GM12878 (cell line): Measurements from ENCODE around the gene LSR. TPM values are rescaled to one million over a fixed set of nuclear protein-coding genes. Genes with fewer than 3 reads are reported as not detected.

ENCODE experiments used
- ATAC-seq: fragments of 200-7000 bp; cut with Tn5 transposase; 3 replicates; pipeline ENCODE4 v1.9.1; 2020; ENCODE audit warnings: mild to moderate bottlenecking, moderate library complexity
- BruUV-seq: library from RNA; stranded (reverse); fragments of 400-500 nt; replicated peaks from 2 replicates; lab custom pipeline; 2021; lab: Mats Ljungman, UMichigan
- CTCF ChIA-PET: fragments of 300-600 bp; sonication (Branson Sonifier 250); formaldehyde crosslinking; extraction: SDS; loops from one replicate; lab custom pipeline; 2021; ENCODE audit warnings: inconsistent platforms; lab: Yijun Ruan, JAX
- POLR2A ChIA-PET: fragments of 350-600 bp; formaldehyde crosslinking; extraction: SDS; loops from one replicate; lab custom pipeline; 2021; ENCODE audit warnings: inconsistent platforms; lab: Charles Lee
- RAD21 ChIA-PET: fragments of 300-600 bp; sonication (Branson Sonifier 250); formaldehyde crosslinking; loops from one replicate; lab custom pipeline; 2023; ENCODE audit warnings: antibody characterized with exemption; ENCODE audit not compliant: unreplicated experiment; lab: Charles Lee
- SMC1A ChIA-PET: fragments of 300-600 bp; sonication (Branson Sonifier 250); formaldehyde crosslinking; loops from one replicate; lab custom pipeline; 2023; ENCODE audit not compliant: unreplicated experiment, uncharacterized antibody; lab: Charles Lee
- DNase-seq: peaks from one replicate; pipeline ENCODE4 v3.0.0-alpha.2; 2011; ENCODE audit warnings: low read depth, low spot score
- FAIRE-seq: peaks from 3 replicates; lab custom pipeline; 2011; peaks lifted over from hg19 to GRCh38; lab: Jason Lieb, UNC
- H2AFZ ChIP-seq: 2 replicates; pipeline ENCODE4 v1.6.0; 2011; ENCODE audit warnings: low read depth, low read length, control low read depth; ENCODE audit not compliant: control insufficient read depth
- H3K27ac ChIP-seq: 2 replicates; pipeline ENCODE4 v1.5.1; 2011; ENCODE audit warnings: control low read depth; ENCODE audit not compliant: control insufficient read depth, insufficient read depth
- H3K27me3 ChIP-seq, 2 experiments: replicated peaks in 1 of 2; 2 replicates each; pipeline versions ENCODE4 v1.6.0 to v1.6.1; 2011; ENCODE audit warnings: low read length in 1 of 2; ENCODE audit not compliant: control insufficient read depth in 2 of 2, insufficient read depth in 2 of 2
- H3K36me3 ChIP-seq, 2 experiments: 2 replicates each; pipeline ENCODE4 v1.5.1; 2011; ENCODE audit warnings: low read length in 1 of 2; ENCODE audit not compliant: control insufficient read depth in 2 of 2, insufficient read depth in 2 of 2
- H3K4me1 ChIP-seq: 2 replicates; pipeline ENCODE4 v1.6.1; 2011; ENCODE audit warnings: mild to moderate bottlenecking, low read length, moderate library complexity, mixed read lengths; ENCODE audit not compliant: control insufficient read depth, insufficient read depth
- H3K4me2 ChIP-seq: 2 replicates; pipeline ENCODE4 v1.6.0; 2011; ENCODE audit warnings: control low read depth; ENCODE audit not compliant: control insufficient read depth, insufficient read depth
- H3K4me3 ChIP-seq: fragments of 200-600 bp; sonication (generic); 2 replicates; pipeline ENCODE4 v1.5.1; 2016
- H3K79me2 ChIP-seq: 2 replicates; pipeline ENCODE4 v1.6.0; 2011; ENCODE audit warnings: low read length; ENCODE audit not compliant: control insufficient read depth, insufficient read depth
- H3K9ac ChIP-seq: 2 replicates; pipeline ENCODE4 v1.8.0; 2011; ENCODE audit warnings: low read length, control low read depth, mixed read lengths; ENCODE audit not compliant: control insufficient read depth, insufficient read depth
- H3K9me3 ChIP-seq: replicated peaks from 3 replicates; pipeline ENCODE4 v1.5.1; 2011; ENCODE audit warnings: mild to moderate bottlenecking, low read length; ENCODE audit not compliant: control insufficient read depth, insufficient read depth
- H4K20me1 ChIP-seq: 2 replicates; pipeline ENCODE4 v1.6.0; 2011; ENCODE audit not compliant: control insufficient read depth, insufficient read depth
- BHLHE40 ChIP-seq, 2 experiments: fragments of 450-650 bp in 1 of 2; IDR thresholded peaks; 2 replicates each; pipeline ENCODE4 v1.6.1; 2011 to 2017; ENCODE audit warnings: low read depth in 2 of 2, borderline replicate concordance in 1 of 2, improper control_type of control experiment in 1 of 2, low read length in 1 of 2, mild to moderate bottlenecking in 1 of 2
- CREM ChIP-seq: IDR thresholded peaks from 2 replicates; pipeline ENCODE4 v1.6.1; 2014; ENCODE audit warnings: antibody characterized with exemption, low read depth
- ETV6 ChIP-seq, 2 experiments: fragments of 450-650 bp in 1 of 2; IDR thresholded peaks in 1 of 2; conservative IDR thresholded peaks in 1 of 2; 2 replicates each; pipeline ENCODE4 v1.6.1; 2014; ENCODE audit warnings: antibody characterized with exemption in 1 of 2, borderline replicate concordance in 1 of 2, low read depth in 1 of 2, mild to moderate bottlenecking in 1 of 2, moderate library complexity in 1 of 2
- IKZF2 ChIP-seq, 2 experiments: fragments of 450-650 bp; IDR thresholded peaks; 2 replicates each; pipeline ENCODE4 v1.6.1; 2017; ENCODE audit warnings: mild to moderate bottlenecking in 2 of 2, moderate library complexity in 2 of 2
- MEF2B ChIP-seq: fragments of 450-650 bp; IDR thresholded peaks from 2 replicates; pipeline ENCODE4 v1.6.1; 2018; ENCODE audit warnings: mild to moderate bottlenecking, moderate library complexity; ENCODE audit not compliant: partially characterized antibody, poor library complexity, severe bottlenecking
- SMAD5 ChIP-seq: IDR thresholded peaks from 2 replicates; pipeline ENCODE4 v1.6.1; 2016; ENCODE audit warnings: antibody characterized with exemption, low read depth
- SRF ChIP-seq, 2 experiments: IDR thresholded peaks; 2 replicates each; pipeline ENCODE4 v1.6.1; 2011; ENCODE audit warnings: low read depth in 2 of 2, low read length in 2 of 2, mild to moderate bottlenecking in 1 of 2, moderate library complexity in 1 of 2
- SUPT20H ChIP-seq: IDR thresholded peaks from 2 replicates; pipeline ENCODE4 v1.6.1; 2011; ENCODE audit warnings: low read depth, mild to moderate bottlenecking, low read length, moderate library complexity, borderline replicate concordance; ENCODE audit not compliant: control insufficient read depth
- TAF1 ChIP-seq: IDR thresholded peaks from 2 replicates; pipeline ENCODE4 v1.6.1; 2011; ENCODE audit warnings: mild to moderate bottlenecking, low read depth, low read length, borderline replicate concordance
- ZBTB33 ChIP-seq: fragments of 450-650 bp; IDR thresholded peaks from 2 replicates; pipeline ENCODE4 v1.6.1; 2017; ENCODE audit warnings: mild to moderate bottlenecking
- ZNF384 ChIP-seq: IDR thresholded peaks from 2 replicates; pipeline ENCODE4 v1.6.1; 2012; ENCODE audit warnings: low read depth, mild to moderate bottlenecking, low read length, improper control_type of control experiment, borderline replicate concordance
- ZNF592 ChIP-seq: fragments of 450-650 bp; IDR thresholded peaks from 2 replicates; pipeline ENCODE4 v1.6.1; 2017; ENCODE audit warnings: mild to moderate bottlenecking, moderate library complexity
- WGBS: methylation state at CpG from one replicate; pipeline ENCODE4 v1.1.6; 2016; ENCODE audit warnings: low lambda C conversion rate; ENCODE audit not compliant: insufficient replicate concordance, insufficient coverage; ENCODE audit errors: missing lambda C conversion rate; 5-methylcytosine and 5-hydroxymethylcytosine counted together
- in situ Hi-C: fragments of 300-500 bp; cut with MboI; formaldehyde crosslinking; loops from 9 replicates; pipeline ENCODE4 v1.14.3; 2018; ENCODE audit warnings: mixed read lengths
- intact Hi-C: fragments of 100-400 bp; cut with micrococcal nuclease; formaldehyde crosslinking; loops from one replicate; pipeline ENCODE4 v1.14.2; 2022; ENCODE audit not compliant: unreplicated experiment
- polyA plus RNA-seq, 11 experiments: library from polyadenylated mRNA; depleted of rRNA in 4 of 11; unstranded in 6 of 11; stranded (reverse) in 5 of 11; fragments of >200 nt; fragmentation: Nextera tagmentation in 4 of 11; fragmentation: Illumina TruSeq in 1 of 11; extraction: Ambion mirVana in 4 of 11; extraction: Trizol in 1 of 11; gene quantifications; 1 replicate in 1 of 11; 2 replicates in 10 of 11; pipeline versions ENCODE4 v1.2.1 to v1.2.3, GENCODE V29; 2011 to 2016; ENCODE audit warnings: inconsistent platforms in 2 of 11, missing spikeins in 2 of 11, low read depth in 1 of 11
- total RNA-seq, 4 experiments: library from RNA; depleted of rRNA in 3 of 4; stranded (reverse); fragments of >200 nt in 3 of 4; fragmentation: Illumina TruSeq in 1 of 4; extraction: Trizol in 1 of 4; gene quantifications; 2 replicates each; pipeline versions ENCODE4 v1.2.1 to v1.2.3, GENCODE V29; 2013 to 2021

Gene LSR
- total and polyA plus RNA-seq, 10 of the 15 experiments (the other 5 are each of a cell fraction or from before 2014, with no cell fraction given), result 0.26 to 53.9 (median 26.3) TPM

DNA sequence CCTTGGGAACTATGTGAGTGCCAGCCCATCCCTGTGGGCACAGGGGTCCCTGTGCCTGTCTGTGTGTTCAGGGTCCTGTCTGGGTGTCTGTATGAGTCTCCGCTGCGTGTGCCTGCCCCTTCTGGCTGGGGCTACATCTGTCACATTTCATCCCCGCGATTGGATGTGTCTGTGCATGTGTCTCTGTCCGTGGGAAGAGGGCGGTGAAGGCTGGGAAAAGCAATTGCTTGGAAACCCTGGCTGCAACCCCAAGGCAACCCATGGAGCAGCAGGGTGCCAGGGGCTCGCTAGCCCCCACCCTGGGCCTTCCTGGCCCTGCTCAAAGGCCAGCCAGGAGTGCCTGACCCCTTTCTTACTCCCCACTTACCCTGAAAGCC, 44.5 kb downstream of the LSR start:
- in situ Hi-C loops (no loop called here), intact Hi-C loops (no loop called here)
- Histone ChIP-seq H3K4me2 (no peak overlapping the region), H3K79me2 (no peaks in the 10 kb centered on the region), H2AFZ (no peak overlapping the region), H4K20me1 (no peaks in the 10 kb centered on the region), H3K36me3 (no peaks in the 10 kb centered on the region), H3K27ac (no peak overlapping the region), H3K27me3 (no peaks in the 10 kb centered on the region; a peak in 1 of 4 replicates), H3K4me1 (peaks cover 26% of the 10 kb centered on the region), H3K9ac (no peak overlapping the region), H3K4me3 (no peak overlapping the region), H3K9me3 (no peaks in the 10 kb centered on the region)
- RAD21 ChIA-PET, result no interaction called here
- 61% methylated on average over 7 of the region's 7 CpGs for WGBS
- BruUV-seq, result no TSS peak
- FAIRE-seq (no peak), ATAC-seq (no peak), DNase-seq (no peak)
- SMC1A ChIA-PET, result no interaction called here
- CTCF ChIA-PET, result no interaction called here
- POLR2A ChIA-PET, result no interaction called here
- no peak for TF ChIP-seq MEF2B
- no peak for TF ChIP-seq CREM
- no peak for TF ChIP-seq ZNF384
- no peak for TF ChIP-seq SMAD5
- TF ChIP-seq SUPT20H, result no peak
- no peak for TF ChIP-seq BHLHE40 (IDR thresholded peaks at IDR 0.05; ENCODE audit: borderline replicate concordance in 1 of 2, low read depth in 2 of 2, low read length in 1 of 2)

DNA sequence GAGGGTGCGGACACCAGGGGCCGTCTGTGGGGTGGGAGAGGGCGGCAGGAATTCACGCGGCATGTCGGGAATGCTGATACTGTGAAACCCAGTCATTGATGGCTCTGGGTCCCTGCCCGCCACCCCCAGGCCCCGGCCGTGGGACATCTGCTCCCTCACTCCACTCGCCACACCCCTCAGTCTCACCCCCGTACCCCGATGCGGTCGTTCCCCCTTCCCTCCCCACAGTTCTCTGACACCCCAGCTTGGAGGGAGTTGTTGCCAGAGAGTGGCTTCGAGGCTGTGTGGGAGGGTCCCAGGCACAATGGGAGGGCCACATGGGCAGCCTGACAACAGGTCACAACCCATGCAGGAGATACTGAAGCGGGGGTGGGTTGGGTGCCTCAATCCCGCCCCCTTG, 45.0 kb downstream of the LSR start:
- intact Hi-C loops, result no loop called here
- Histone ChIP-seq H3K9me3 (no peaks in the 10 kb centered on the region), H4K20me1 (no peaks in the 10 kb centered on the region), H3K79me2 (no peaks in the 10 kb centered on the region), H3K36me3 (no peaks in the 10 kb centered on the region), H3K4me3 (no peak overlapping the region), H3K27me3 (no peaks in the 10 kb centered on the region; a peak in 1 of 4 replicates), H3K4me2 (no peak overlapping the region), H3K27ac (no peak overlapping the region), H2AFZ (no peak overlapping the region), H3K9ac (no peak overlapping the region), H3K4me1 (peaks cover 26% of the 10 kb centered on the region)
- no TSS peak for BruUV-seq
- no peak for ATAC-seq
- SMC1A ChIA-PET, result no interaction called here
- WGBS, result 70% methylated on average over 13 of the region's 17 CpGs
- in situ Hi-C loops, result no loop called here
- CTCF ChIA-PET, result no interaction called here
- POLR2A ChIA-PET, result no interaction called here
- no peak for DNase-seq
- FAIRE-seq, result no peak
- RAD21 ChIA-PET, result no interaction called here
- TF ChIP-seq IKZF2 (IDR thresholded peaks at IDR 0.05) (no peak), ETV6 (conservative IDR thresholded peaks at IDR 0.05 in 1 of 2, IDR thresholded peaks at IDR 0.05 in 1 of 2; ENCODE audit: borderline replicate concordance in 1 of 2, low read depth in 1 of 2) (no peak), SRF (IDR thresholded peaks at IDR 0.05; ENCODE audit: low read depth in 2 of 2, low read length in 2 of 2) (no peak), TAF1 (no peak), ZNF592 (no peak), ZBTB33 (no peak)
